Esophagus squamous epithelium (tissue), 4 donors: ENCODE measurements around the gene SMAD3.

Experiments
- CTCF ChIP-seq, 6 experiments: fragments of 450-650 bp in 4 of 6; fragments of 200-600 bp in 2 of 6; sonication (generic) in 2 of 6; IDR thresholded peaks; one replicate each; pipeline ENCODE4 v1.5.1; 2016 to 2019; ENCODE audit warnings: antibody characterized with exemption in 6 of 6, mild to moderate bottlenecking in 4 of 6, moderate library complexity in 4 of 6
- POLR2A ChIP-seq, 4 donors: fragments of 450-650 bp; IDR thresholded peaks; one replicate each; pipeline ENCODE4 v1.6.1; 2017; ENCODE audit warnings: antibody characterized with exemption in 4 of 4, mild to moderate bottlenecking in 4 of 4, moderate library complexity in 3 of 4

DNA sequence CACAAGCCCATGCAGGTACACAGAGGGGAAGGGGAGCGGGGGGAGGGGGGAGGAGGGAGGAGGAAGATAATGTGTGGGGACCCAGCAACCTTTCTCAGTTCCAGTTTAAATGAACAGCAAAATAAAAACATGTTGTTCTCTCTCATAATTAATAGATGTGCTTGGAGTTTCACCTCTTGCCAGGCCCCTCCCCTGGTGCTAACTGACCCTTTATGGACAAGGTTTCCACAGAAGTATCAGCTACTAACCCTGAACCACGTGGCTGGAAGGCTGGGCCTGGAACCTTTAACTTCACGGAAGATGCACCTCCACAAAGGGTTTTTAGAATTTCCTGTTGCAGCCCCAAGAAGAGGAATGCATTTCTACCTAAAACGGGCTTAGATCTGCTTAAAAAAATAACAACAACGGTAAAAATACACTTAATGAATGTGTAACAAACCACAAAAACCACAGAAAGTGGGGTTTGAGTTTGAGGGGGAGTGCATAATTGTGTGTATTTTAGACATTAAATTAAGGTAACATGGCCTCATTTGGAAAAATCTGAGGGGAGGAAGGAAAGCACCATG is 14.8 kb upstream of the SMAD3 start:
- TF ChIP-seq CTCF (IDR thresholded peaks at IDR 0.05) (no peak), POLR2A (IDR thresholded peaks at IDR 0.05) (no peak)
